Mesodermal cell (in vitro differentiated cells): ENCODE measurements around the gene SLCO6A1.
"Not testable (repeated sequence)": the region's sequence is repeated elsewhere in the genome, so short reads cannot be mapped to it uniquely, and the experiment has no call there.

Experiments used
- H3K27ac ChIP-seq: 2 replicates; pipeline ENCODE4 v1.7.0; 2013; ENCODE audit warnings: mild to moderate bottlenecking, low read depth, low read length, moderate library complexity; ENCODE audit not compliant: severe bottlenecking
- H3K36me3 ChIP-seq: 2 replicates; pipeline ENCODE4 v1.7.1; 2013; ENCODE audit warnings: mild to moderate bottlenecking, low read length, moderate library complexity; ENCODE audit not compliant: control insufficient read depth, insufficient read depth
- H3K4me1 ChIP-seq: one replicate; pipeline ENCODE4 v1.7.1; 2013; ENCODE audit warnings: mild to moderate bottlenecking, low read length; ENCODE audit not compliant: insufficient read depth, control insufficient read depth, poor library complexity, severe bottlenecking
- H3K4me3 ChIP-seq: 2 replicates; pipeline ENCODE4 v1.7.0; 2013; ENCODE audit warnings: low read length, control low read depth, mild to moderate bottlenecking; ENCODE audit not compliant: insufficient read depth, poor library complexity, severe bottlenecking; ENCODE audit errors: extremely low read depth
- H3K9me3 ChIP-seq: 2 replicates; pipeline ENCODE4 v1.7.1; 2013; ENCODE audit warnings: mild to moderate bottlenecking, low read length, moderate library complexity; ENCODE audit not compliant: control insufficient read depth
- WGBS, 2 experiments: methylation state at CpG; one replicate each; pipeline ENCODE4 v1.1.5; 2013; ENCODE audit warnings: missing lambda C conversion rate in 2 of 2; ENCODE audit not compliant: insufficient coverage in 2 of 2; 5-methylcytosine and 5-hydroxymethylcytosine counted together

Gene SLCO6A1

DNA sequence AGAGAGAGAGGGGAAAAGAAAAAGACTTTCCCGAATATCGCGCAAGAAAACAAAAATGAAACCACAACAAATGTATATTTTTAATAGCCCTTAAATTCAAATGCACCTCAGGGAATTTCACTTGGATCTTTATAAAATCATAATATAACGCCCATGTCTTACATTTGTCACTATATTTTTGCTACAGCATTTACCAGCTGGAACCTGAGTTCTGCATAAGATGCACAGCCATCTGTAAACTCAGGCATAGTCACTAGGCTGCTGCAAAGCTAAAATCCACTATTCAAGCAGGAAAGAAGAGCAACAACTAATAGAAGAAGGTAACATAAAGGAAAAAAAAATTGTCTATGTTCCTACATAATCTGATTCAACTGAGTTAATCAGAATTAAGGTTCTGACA lies 30.6 kb upstream of the SLCO6A1 start:
- no peak overlapping the region for H3K4me3 ChIP-seq
- H3K4me1 ChIP-seq, result no peaks in the 10 kb centered on the region
- no peaks in the 10 kb centered on the region for H3K9me3 ChIP-seq
- no peak overlapping the region for H3K27ac ChIP-seq
- no peaks in the 10 kb centered on the region for H3K36me3 ChIP-seq
- WGBS, 2 experiments, result 29 to 86% methylated on average over 1 of the region's 4 CpGs

DNA sequence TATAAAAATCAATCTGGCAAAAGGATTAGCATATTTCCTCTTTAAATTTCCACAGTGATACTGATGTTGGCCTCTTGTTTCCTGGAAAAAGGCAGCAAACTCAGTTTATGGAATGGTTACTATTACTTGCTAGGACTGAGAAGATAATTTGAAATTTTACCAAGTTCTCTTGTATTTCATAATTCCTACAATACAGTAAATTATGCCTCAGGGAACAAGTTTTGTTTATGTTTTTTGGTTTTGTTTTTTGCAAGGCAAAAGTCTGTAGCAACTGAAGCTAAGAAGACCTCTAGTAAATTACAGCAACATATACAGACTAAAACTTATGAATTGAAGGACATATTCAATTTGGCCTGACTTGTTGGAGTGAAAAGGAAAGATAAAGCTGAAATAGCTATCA lies 30.2 kb upstream of the SLCO6A1 start:
- Histone ChIP-seq H3K4me3 (no peak overlapping the region), H3K9me3 (no peaks in the 10 kb centered on the region), H3K4me1 (no peaks in the 10 kb centered on the region), H3K36me3 (no peaks in the 10 kb centered on the region), H3K27ac (no peak overlapping the region)

DNA sequence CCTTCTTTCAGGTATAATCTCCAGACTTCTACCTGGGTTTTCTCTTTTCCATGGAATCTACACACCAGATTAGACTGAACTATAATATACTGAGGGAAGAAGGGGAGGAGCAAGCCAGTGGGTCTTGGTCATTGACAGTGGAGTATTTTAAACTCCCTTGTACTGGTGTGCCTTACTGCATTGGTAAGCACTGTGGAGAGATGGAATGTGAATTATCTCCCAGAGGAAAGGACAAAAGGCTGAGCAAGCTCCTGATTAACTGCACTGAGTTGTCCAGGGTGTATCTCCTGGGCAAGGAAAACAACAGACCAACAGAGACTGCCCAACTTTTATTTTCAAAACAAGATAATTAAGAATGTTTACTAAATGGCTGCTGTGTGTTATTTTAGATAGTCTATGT lies 29.8 kb upstream of the SLCO6A1 start:
- Histone ChIP-seq H3K36me3 (no peaks in the 10 kb centered on the region), H3K27ac (no peak overlapping the region), H3K9me3 (no peaks in the 10 kb centered on the region), H3K4me1 (no peaks in the 10 kb centered on the region), H3K4me3 (no peak overlapping the region)

DNA sequence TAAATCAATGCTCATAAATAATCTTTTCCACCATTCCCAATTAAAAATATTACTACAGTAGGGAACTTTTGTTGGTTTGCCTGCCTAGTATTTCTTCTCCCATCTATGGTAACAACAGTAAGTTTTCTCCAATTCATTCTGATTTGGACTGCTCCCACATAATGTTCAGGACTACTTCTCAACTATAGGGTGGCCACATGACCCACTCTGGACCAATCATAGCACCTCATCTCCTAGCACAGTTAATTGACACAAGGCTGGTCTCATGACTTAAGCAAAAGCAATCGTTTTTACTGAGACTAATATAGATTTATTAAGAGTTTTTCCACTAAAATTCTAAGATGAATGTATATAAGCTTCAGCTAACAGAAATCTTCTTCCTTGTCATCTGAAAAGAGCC lies 28.7 kb upstream of the SLCO6A1 start:
- H3K4me1 ChIP-seq, result no peaks in the 10 kb centered on the region

DNA sequence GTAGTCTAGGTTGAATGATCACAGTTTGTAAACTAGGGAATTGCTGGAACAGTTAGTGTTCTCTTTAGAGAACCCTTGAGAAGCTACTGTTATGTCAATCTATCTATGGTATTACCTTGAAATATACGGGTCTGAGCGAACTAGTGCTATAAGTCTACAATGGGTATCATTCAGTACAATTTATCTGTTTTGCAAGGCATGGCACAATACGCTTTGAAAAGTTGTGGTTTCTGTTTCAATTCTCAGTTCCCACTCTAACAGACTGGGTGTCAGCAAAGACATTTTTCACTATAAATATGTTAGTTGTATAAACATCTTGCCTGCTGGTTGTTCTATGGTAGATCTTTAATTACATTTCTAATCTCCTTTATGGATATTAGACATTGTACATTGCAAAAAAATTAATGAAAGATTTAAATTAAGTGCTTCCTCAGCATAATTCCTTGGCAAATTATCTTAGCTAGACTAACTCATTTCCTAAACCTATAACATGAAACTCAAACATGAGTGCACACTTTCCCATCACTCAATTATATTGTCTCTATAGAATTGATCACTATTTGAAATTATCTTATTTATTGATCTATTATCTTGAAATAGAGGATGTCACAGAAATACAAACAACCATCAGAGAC lies 24.9 kb upstream of the SLCO6A1 start:
- no CpG with 5 or more reads among the region's 3 CpGs for WGBS, 2 experiments
- no peaks in the 10 kb centered on the region for H3K4me1 ChIP-seq
- no peaks in the 10 kb centered on the region for H3K9me3 ChIP-seq
- H3K36me3 ChIP-seq, result no peaks in the 10 kb centered on the region
- no peak overlapping the region for H3K4me3 ChIP-seq
- H3K27ac ChIP-seq, result no peak overlapping the region

More for the DNA sequence above, 28.7 kb upstream of the SLCO6A1 start:
- no CpG with 5 or more reads among the region's 1 CpG for WGBS, 2 experiments
- H3K36me3 ChIP-seq, result no peaks in the 10 kb centered on the region
- H3K27ac ChIP-seq, result no peak overlapping the region
- no peak overlapping the region for H3K4me3 ChIP-seq
- no peaks in the 10 kb centered on the region for H3K9me3 ChIP-seq

DNA sequence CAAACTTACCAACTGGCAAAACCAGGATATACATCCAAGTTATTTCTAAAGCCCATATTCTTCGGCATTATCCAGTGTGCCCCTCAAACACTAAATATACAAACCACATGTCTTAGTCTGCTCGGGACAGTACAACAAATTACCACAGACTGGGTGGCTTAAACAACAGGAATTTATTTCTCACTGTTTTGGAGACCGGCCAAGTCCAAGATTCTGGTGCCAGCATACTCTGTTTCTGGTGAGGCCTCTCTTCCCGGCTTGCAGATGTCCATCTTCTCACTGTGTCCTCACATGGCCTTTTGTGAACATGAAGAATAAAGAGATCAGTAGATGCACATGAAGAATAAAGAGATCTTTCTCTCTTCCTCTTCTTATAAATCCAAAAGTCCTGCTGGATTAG lies 12.9 kb upstream of the SLCO6A1 start:
- no peak overlapping the region for H3K27ac ChIP-seq
- 77 to 90% methylated on average over 3 of the region's 4 CpGs for WGBS, 2 experiments
- no peaks in the 10 kb centered on the region for H3K4me1 ChIP-seq
- no peak overlapping the region for H3K4me3 ChIP-seq
- no peaks in the 10 kb centered on the region for H3K9me3 ChIP-seq
- H3K36me3 ChIP-seq, result no peaks in the 10 kb centered on the region

DNA sequence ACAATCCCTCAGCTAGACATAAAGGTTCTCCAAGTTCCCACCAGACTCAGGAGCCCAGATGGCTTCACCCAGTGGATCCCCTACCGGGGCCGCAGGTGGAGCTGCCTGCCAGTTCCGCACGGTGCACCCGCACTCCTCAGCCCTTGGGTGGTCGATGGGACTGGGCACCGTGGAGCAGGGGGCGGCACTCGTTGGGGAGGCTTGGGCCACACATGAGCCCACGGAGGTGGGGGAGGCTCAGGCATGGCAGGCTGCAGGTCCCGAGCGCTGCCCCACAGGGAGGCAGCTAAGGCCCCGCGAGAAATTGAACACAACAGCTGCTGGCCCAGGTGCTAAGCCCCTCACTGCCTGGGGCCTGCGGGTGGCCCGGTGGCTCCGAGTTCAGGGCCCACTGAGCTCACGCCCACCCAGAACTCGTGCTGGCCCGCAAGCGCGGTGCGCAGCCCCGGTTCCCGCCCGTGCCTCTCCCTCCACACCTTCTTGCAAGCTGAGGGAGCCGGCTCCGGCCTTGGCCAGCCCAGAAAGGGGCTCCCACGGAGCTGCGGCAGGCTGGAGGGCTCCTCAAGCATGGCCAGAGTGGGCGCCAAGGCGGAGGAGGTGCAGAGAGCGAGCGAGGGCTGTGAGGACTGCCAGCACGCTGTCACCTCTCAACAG lies 7.4 kb downstream of the SLCO6A1 start:
- not testable (repeated sequence) for H3K27ac ChIP-seq, H3K4me3 ChIP-seq, H3K9me3 ChIP-seq, H3K36me3 ChIP-seq, H3K4me1 ChIP-seq
- WGBS, 2 experiments, result 97% methylated on average over 30 to 34 of the region's 35 CpGs

DNA sequence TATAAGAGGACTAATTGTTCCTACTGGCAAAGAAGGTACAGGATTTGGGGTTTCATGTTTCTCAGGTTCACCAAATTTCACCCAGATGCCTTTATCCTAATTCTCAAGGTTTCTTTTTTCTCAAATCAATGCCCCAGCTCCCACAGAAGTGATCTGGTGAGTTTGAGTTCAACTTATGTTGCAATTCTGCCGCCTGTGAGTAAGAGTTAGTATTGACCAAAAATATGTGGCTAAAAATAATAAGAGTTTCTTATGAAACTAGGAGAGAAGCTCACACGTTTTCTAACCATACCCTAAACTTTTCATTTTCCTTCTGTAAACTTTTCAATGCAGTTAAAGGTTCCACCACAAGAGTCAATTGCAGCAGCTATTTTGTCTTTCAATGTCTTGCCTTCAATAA lies 15.1 kb downstream of the SLCO6A1 start:
- H3K36me3 ChIP-seq, result no peaks in the 10 kb centered on the region
- no peaks in the 10 kb centered on the region for H3K4me1 ChIP-seq
- no peak overlapping the region for H3K27ac ChIP-seq
- H3K4me3 ChIP-seq, result no peak overlapping the region
- no peaks in the 10 kb centered on the region for H3K9me3 ChIP-seq
- WGBS, 2 experiments, result 60% methylated on average over 1 of the region's 2 CpGs; no CpG with 5 or more reads in 1 of the 2 experiments

DNA sequence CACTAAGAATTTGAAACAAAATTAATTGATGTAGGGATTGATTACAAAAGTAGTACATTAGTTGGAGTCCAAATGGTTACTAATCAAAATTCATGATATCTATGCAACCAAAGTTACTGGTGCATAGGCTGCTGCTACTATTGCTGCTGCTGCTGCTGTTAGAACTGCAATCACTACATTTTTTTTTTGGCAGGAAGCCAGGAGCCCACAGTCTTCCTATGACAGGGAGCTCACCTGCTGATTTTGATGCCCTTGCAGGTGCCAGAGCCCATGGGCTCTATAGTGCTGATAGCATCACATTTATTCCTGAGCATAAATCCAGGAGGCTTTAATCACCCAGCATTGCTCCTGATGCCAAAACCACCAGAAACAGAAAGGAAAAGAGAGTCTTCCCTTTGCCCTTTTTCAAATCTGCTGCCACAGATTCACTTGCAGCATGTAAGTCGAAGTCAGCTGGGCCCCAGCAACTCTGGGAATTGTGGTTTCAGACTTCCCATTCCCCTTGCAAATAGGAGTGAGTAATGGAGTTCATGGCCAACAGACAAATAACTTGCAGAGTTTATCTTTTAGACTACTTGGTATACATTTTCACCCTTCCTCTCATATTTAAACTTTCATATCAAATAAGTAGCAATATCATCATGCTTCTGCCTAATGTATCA lies 17.6 kb downstream of the SLCO6A1 start:
- no peak overlapping the region for H3K4me3 ChIP-seq
- no peak overlapping the region for H3K27ac ChIP-seq
- H3K4me1 ChIP-seq, result no peaks in the 10 kb centered on the region
- no peaks in the 10 kb centered on the region for H3K9me3 ChIP-seq
- H3K36me3 ChIP-seq, result no peaks in the 10 kb centered on the region
- no CpG with 5 or more reads among the region's 1 CpG for WGBS, 2 experiments

DNA sequence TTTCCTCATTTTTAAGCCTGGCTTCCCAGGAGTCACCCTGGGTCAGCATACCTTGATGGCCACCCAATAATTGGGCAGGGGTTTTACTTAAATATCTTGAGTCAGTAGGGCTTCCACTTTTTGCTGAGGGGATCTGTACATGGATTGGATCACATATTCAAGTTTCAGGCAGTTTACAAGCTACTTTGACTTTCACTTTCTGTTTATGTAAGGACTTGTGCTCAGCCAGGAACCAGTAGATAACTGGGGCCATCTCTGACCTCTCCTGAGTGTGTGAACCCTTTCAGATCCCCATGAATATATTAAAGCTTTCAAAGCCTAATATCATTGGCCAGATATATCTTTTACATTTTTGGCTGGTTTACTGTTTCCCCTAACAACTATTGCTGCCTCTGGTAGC lies 45.1 kb downstream of the SLCO6A1 start:
- no peaks in the 10 kb centered on the region for H3K36me3 ChIP-seq
- H3K27ac ChIP-seq, result no peak overlapping the region
- peaks cover 3% of the 10 kb centered on the region for H3K9me3 ChIP-seq
- H3K4me1 ChIP-seq, result no peaks in the 10 kb centered on the region
- H3K4me3 ChIP-seq, result no peak overlapping the region

DNA sequence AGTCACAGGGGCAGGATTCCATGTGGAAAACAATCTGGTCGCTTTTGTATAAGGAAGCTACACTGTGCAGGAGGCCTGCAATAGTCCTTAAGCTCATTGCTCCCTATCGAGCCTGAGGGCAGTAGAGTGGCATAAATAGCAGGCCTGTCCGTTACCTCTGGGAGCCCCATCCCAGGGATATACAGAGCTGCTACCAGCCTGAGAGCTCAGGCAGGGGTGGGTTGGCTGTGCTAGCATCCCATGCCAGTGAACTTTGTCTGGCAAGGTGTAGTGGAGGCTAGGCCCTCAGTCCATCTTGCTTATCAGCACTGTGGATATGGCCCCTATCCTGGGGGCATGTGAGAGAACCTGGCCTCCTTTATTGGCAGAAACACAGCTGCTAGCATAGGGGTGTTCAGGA lies 47.7 kb downstream of the SLCO6A1 start:
- H3K4me1 ChIP-seq, result no peaks in the 10 kb centered on the region
- no peak overlapping the region for H3K4me3 ChIP-seq
- no peaks in the 10 kb centered on the region for H3K36me3 ChIP-seq
- WGBS, 2 experiments, result 89 to 93% methylated on average over 2 to 3 of the region's 3 CpGs
- peaks cover 3% of the 10 kb centered on the region for H3K9me3 ChIP-seq
- H3K27ac ChIP-seq, result no peak overlapping the region
